UCSD-AML1 (cell line): ENCODE data around the gene EMC7.
A peak's percentile ranks its signal among the peaks of the same experiment; 100 is the strongest.
"Not testable (repeated sequence)": the region's sequence is repeated elsewhere in the genome, so short reads cannot be mapped to it uniquely, and the experiment has no call there.

Experiments used
- DNase-seq: peaks from one replicate; lab custom pipeline; 2025; ENCODE audit not compliant: unreplicated experiment; lab: John Stamatoyannopoulos, UW

The EMC7 gene

GRCh38 chr15:34101366-34102174 is at the start of gene EMC7, which contains the start of gene PGBD4:
Gene EMC7 (minus strand): TSS chr15:34101862. CDS start chr15:34101839, 23 bp downstream.
Gene PGBD4 (plus strand): TSS chr15:34102083. CDS start chr15:34102532, 449 bp downstream.
- DNase-seq, result peak; percentile 98

- no peak for DNase-seq
These were observed 45.9 kb upstream of the EMC7 start for GRCh38 chr15:34147371-34148140.

- DNase-seq, result no peak
These were observed 31.8 kb upstream of the EMC7 start for GRCh38 chr15:34133511-34133910.

GRCh38 chr15:34132881-34133280 is 31.2 kb upstream of the EMC7 start:
- DNase-seq, result no peak

- DNase-seq, result no peak
These were observed 27.2 kb upstream of the EMC7 start for GRCh38 chr15:34128898-34129297.

- DNase-seq, result no peak
These were observed 24.9 kb upstream of the EMC7 start for GRCh38 chr15:34126522-34126921.

- no peak for DNase-seq
These were observed 24.3 kb upstream of the EMC7 start for GRCh38 chr15:34125945-34126344.

GRCh38 chr15:34124651-34125050 is 23.0 kb upstream of the EMC7 start:
- DNase-seq, result no peak

- no peak for DNase-seq
These were observed 21.1 kb upstream of the EMC7 start for GRCh38 chr15:34122771-34123183.

GRCh38 chr15:34121786-34122185 is 20.1 kb upstream of the EMC7 start:
- DNase-seq, result not testable (repeated sequence)

- DNase-seq, result not testable (repeated sequence)
These were observed 18.8 kb upstream of the EMC7 start for GRCh38 chr15:34120420-34120819.

GRCh38 chr15:34119291-34119690 is 17.6 kb upstream of the EMC7 start:
- DNase-seq, result no peak

GRCh38 chr15:34116620-34117019 is 15.0 kb upstream of the EMC7 start:
- DNase-seq, result no peak

GRCh38 chr15:34114739-34115138 is 13.1 kb upstream of the EMC7 start:
- DNase-seq, result no peak

- DNase-seq, result no peak
These were observed 12.6 kb upstream of the EMC7 start for GRCh38 chr15:34114215-34114614.

- no peak for DNase-seq
These were observed 9.8 kb upstream of the EMC7 start for GRCh38 chr15:34111488-34111887.

GRCh38 chr15:34109797-34110663 is 8.4 kb upstream of the EMC7 start:
- no peak for DNase-seq

GRCh38 chr15:34107315-34107714 is 5.7 kb upstream of the EMC7 start:
- DNase-seq, result no peak

GRCh38 chr15:34106423-34106822 is 4.8 kb upstream of the EMC7 start:
- DNase-seq, result no peak

GRCh38 chr15:34102175-34102925 is 688 bp upstream of the EMC7 start:
- no peak for DNase-seq
